ENCODE data around the gene TFCP2L1.
"Not testable (repeated sequence)": the region's sequence is repeated elsewhere in the genome, so short reads cannot be mapped to it uniquely, and the experiment has no call there.

The TFCP2L1 gene

GRCh38 chr2:121237336-121237979 lies 47.5 kb downstream of the TFCP2L1 start:
- TF ChIP-seq POLR2AphosphoS5 (IDR thresholded peaks at IDR 0.05; ENCODE audit: low read depth, low read length): no peak
- no peak for TF ChIP-seq TAF1 (IDR thresholded peaks at IDR 0.05; ENCODE audit: borderline replicate concordance, low read depth, low read length)
- no peak for TF ChIP-seq POLR2A (IDR thresholded peaks at IDR 0.05; ENCODE audit: low read depth, low read length)
- FAIRE-seq: no peak
- no peak for DNase-seq (ENCODE audit: insufficient read length)

- DNase-seq (ENCODE audit: insufficient read length): no peak
- no peak for TF ChIP-seq TAF1 (IDR thresholded peaks at IDR 0.05; ENCODE audit: borderline replicate concordance, low read depth, low read length)
- no peak for TF ChIP-seq POLR2A (IDR thresholded peaks at IDR 0.05; ENCODE audit: low read depth, low read length)
- TF ChIP-seq POLR2AphosphoS5 (IDR thresholded peaks at IDR 0.05; ENCODE audit: low read depth, low read length): no peak
- no peak for FAIRE-seq
Measured at GRCh38 chr2:121236650-121237180, 48.3 kb downstream of the TFCP2L1 start.

- no peak for DNase-seq (ENCODE audit: insufficient read length)
- no peak for FAIRE-seq
- TF ChIP-seq POLR2AphosphoS5 (IDR thresholded peaks at IDR 0.05; ENCODE audit: low read depth, low read length) (no peak), TAF1 (IDR thresholded peaks at IDR 0.05; ENCODE audit: borderline replicate concordance, low read depth, low read length) (no peak), POLR2A (IDR thresholded peaks at IDR 0.05; ENCODE audit: low read depth, low read length) (no peak)
Measured at GRCh38 chr2:121236101-121236640, 48.8 kb downstream of the TFCP2L1 start.

GRCh38 chr2:121235542-121235941 lies 49.5 kb downstream of the TFCP2L1 start:
- DNase-seq (ENCODE audit: insufficient read length) (no peak), FAIRE-seq (no peak)
- TF ChIP-seq POLR2A (IDR thresholded peaks at IDR 0.05; ENCODE audit: low read depth, low read length) (no peak), TAF1 (IDR thresholded peaks at IDR 0.05; ENCODE audit: borderline replicate concordance, low read depth, low read length) (no peak), POLR2AphosphoS5 (IDR thresholded peaks at IDR 0.05; ENCODE audit: low read depth, low read length) (no peak)

- no peak for DNase-seq (ENCODE audit: insufficient read length)
- TF ChIP-seq POLR2AphosphoS5 (IDR thresholded peaks at IDR 0.05; ENCODE audit: low read depth, low read length) (no peak), POLR2A (IDR thresholded peaks at IDR 0.05; ENCODE audit: low read depth, low read length) (no peak), TAF1 (IDR thresholded peaks at IDR 0.05; ENCODE audit: borderline replicate concordance, low read depth, low read length) (no peak)
- no peak for FAIRE-seq
Measured at GRCh38 chr2:121234791-121235190, 50.2 kb downstream of the TFCP2L1 start.

GRCh38 chr2:121234144-121234543 lies 50.9 kb downstream of the TFCP2L1 start:
- no peak for FAIRE-seq

GRCh38 chr2:121233486-121234110 lies 51.4 kb downstream of the TFCP2L1 start:
- TF ChIP-seq POLR2A (IDR thresholded peaks at IDR 0.05; ENCODE audit: low read depth, low read length) (no peak), TAF1 (IDR thresholded peaks at IDR 0.05; ENCODE audit: borderline replicate concordance, low read depth, low read length) (no peak), POLR2AphosphoS5 (IDR thresholded peaks at IDR 0.05; ENCODE audit: low read depth, low read length) (no peak)
- no peak for DNase-seq (ENCODE audit: insufficient read length)
- no peak for FAIRE-seq

More at GRCh38 chr2:121234144-121234543, 50.9 kb downstream of the TFCP2L1 start:
- no peak for TF ChIP-seq POLR2AphosphoS5 (IDR thresholded peaks at IDR 0.05; ENCODE audit: low read depth, low read length)
- no peak for TF ChIP-seq POLR2A (IDR thresholded peaks at IDR 0.05; ENCODE audit: low read depth, low read length)
- no peak for TF ChIP-seq TAF1 (IDR thresholded peaks at IDR 0.05; ENCODE audit: borderline replicate concordance, low read depth, low read length)
- no peak for DNase-seq (ENCODE audit: insufficient read length)

GRCh38 chr2:121232626-121233265 lies 52.3 kb downstream of the TFCP2L1 start:
- TF ChIP-seq TAF1 (IDR thresholded peaks at IDR 0.05; ENCODE audit: borderline replicate concordance, low read depth, low read length) (no peak), POLR2A (IDR thresholded peaks at IDR 0.05; ENCODE audit: low read depth, low read length) (no peak), POLR2AphosphoS5 (IDR thresholded peaks at IDR 0.05; ENCODE audit: low read depth, low read length) (no peak)
- no peak for FAIRE-seq
- no peak for DNase-seq (ENCODE audit: insufficient read length)

- TF ChIP-seq TAF1 (IDR thresholded peaks at IDR 0.05; ENCODE audit: borderline replicate concordance, low read depth, low read length): no peak
- no peak for TF ChIP-seq POLR2A (IDR thresholded peaks at IDR 0.05; ENCODE audit: low read depth, low read length)
- TF ChIP-seq POLR2AphosphoS5 (IDR thresholded peaks at IDR 0.05; ENCODE audit: low read depth, low read length): no peak
- DNase-seq (ENCODE audit: insufficient read length) (no peak), FAIRE-seq (no peak)
Measured at GRCh38 chr2:121231385-121232000, 53.5 kb downstream of the TFCP2L1 start.

GRCh38 chr2:121228521-121228920 lies 56.5 kb downstream of the TFCP2L1 start:
- FAIRE-seq (no peak), DNase-seq (ENCODE audit: insufficient read length) (no peak)
- TF ChIP-seq POLR2AphosphoS5 (IDR thresholded peaks at IDR 0.05; ENCODE audit: low read depth, low read length) (no peak), POLR2A (IDR thresholded peaks at IDR 0.05; ENCODE audit: low read depth, low read length) (no peak), TAF1 (IDR thresholded peaks at IDR 0.05; ENCODE audit: borderline replicate concordance, low read depth, low read length) (no peak)

- DNase-seq (ENCODE audit: insufficient read length); FAIRE-seq: not testable (repeated sequence)
Measured at GRCh38 chr2:121227381-121228144, 57.4 kb downstream of the TFCP2L1 start.

GRCh38 chr2:121225681-121226080 lies 59.3 kb downstream of the TFCP2L1 start:
- not testable (repeated sequence) for DNase-seq (ENCODE audit: insufficient read length); FAIRE-seq
